Type B pancreatic cell (in vitro differentiated cells): ENCODE results near the gene NCOA4. TPM values are rescaled to one million over a fixed set of nuclear protein-coding genes. Genes with fewer than 3 reads are reported as not detected.
A peak's percentile ranks its signal among the peaks of the same experiment; 100 is the strongest.
"Not testable (repeated sequence)": the region's sequence is repeated elsewhere in the genome, so short reads cannot be mapped to it uniquely, and the experiment has no call there.

Experiments
- DNase-seq: peaks from one replicate; pipeline ENCODE4 v3.0.0; 2021; ENCODE audit warnings: mixed read lengths; ENCODE audit not compliant: unreplicated experiment; ENCODE audit errors: extremely low spot score
- H3K27ac Mint-ChIP-seq: 2 replicates; pipeline ENCODE4 v1.8.0; 2021; ENCODE audit warnings: mild to moderate bottlenecking, mixed read lengths
- H3K27me3 Mint-ChIP-seq: 2 replicates; pipeline ENCODE4 v1.8.0; 2021; ENCODE audit warnings: mixed read lengths
- H3K36me3 Mint-ChIP-seq: 2 replicates; pipeline ENCODE4 v1.8.0; 2021; ENCODE audit warnings: mixed read lengths
- H3K4me1 Mint-ChIP-seq: one replicate; pipeline ENCODE4 v1.8.0; 2021; ENCODE audit warnings: mixed read lengths; ENCODE audit not compliant: unreplicated experiment
- H3K4me3 Mint-ChIP-seq: 2 replicates; pipeline ENCODE4 v1.8.0; 2021; ENCODE audit warnings: mild to moderate bottlenecking, mixed read lengths
- H3K9me3 Mint-ChIP-seq: 2 replicates; pipeline ENCODE4 v1.8.0; 2021; ENCODE audit warnings: mixed read lengths
- total RNA-seq: library from RNA; stranded (reverse); gene quantifications from 2 replicates; pipeline ENCODE4 v1.2.1, GENCODE V29; 2021; ENCODE audit warnings: low replicate concordance

Gene NCOA4
- total RNA-seq, 1 donor from 2014 or later: 105 TPM

GRCh38 chr10:45972813-45973169, 57.6 kb downstream of the NCOA4 start:
- H3K27me3 Mint-ChIP-seq, H3K36me3 Mint-ChIP-seq, DNase-seq, H3K9me3 Mint-ChIP-seq: not testable (repeated sequence)
- Mint-ChIP-seq H3K4me1 (peaks cover 16% of the 10 kb centered on the region), H3K4me3 (peak overlapping the region; percentile 100), H3K27ac (peak overlapping the region; percentile 97)

GRCh38 chr10:45972106-45972812, 58.2 kb downstream of the NCOA4 start, which contains the start of gene TIMM23:
TSS of gene TIMM23 (plus strand) at chr10:45972489. CDS start at chr10:45972625, 136 bp downstream.
- Mint-ChIP-seq H3K27ac (peak within 1 kb of the TSS; percentile 97), H3K4me1 (peaks cover 16% of the 10 kb centered on the region), H3K4me3 (peak within 1 kb of the TSS; percentile 100)
- DNase-seq: peak; percentile 90
- H3K9me3 Mint-ChIP-seq, H3K36me3 Mint-ChIP-seq, H3K27me3 Mint-ChIP-seq: not testable (repeated sequence)

GRCh38 chr10:45971742-45972105, 58.7 kb downstream of the NCOA4 start:
- H3K4me1 Mint-ChIP-seq: peaks cover 16% of the 10 kb centered on the region
- H3K9me3 Mint-ChIP-seq, H3K36me3 Mint-ChIP-seq, DNase-seq, H3K27me3 Mint-ChIP-seq: not testable (repeated sequence)
- H3K4me3 Mint-ChIP-seq: peak overlapping the region; percentile 100
- H3K27ac Mint-ChIP-seq: peak overlapping the region; percentile 97

- Mint-ChIP-seq H3K4me3 (peak overlapping the region; percentile 100), H3K27ac (peak overlapping the region; percentile 97)
- not testable (repeated sequence) for DNase-seq
Measured at GRCh38 chr10:45971019-45971418, 59.4 kb downstream of the NCOA4 start.

GRCh38 chr10:45962686-45963452, 67.6 kb downstream of the NCOA4 start:
- H3K27me3 Mint-ChIP-seq, H3K9me3 Mint-ChIP-seq, DNase-seq, H3K27ac Mint-ChIP-seq, H3K4me1 Mint-ChIP-seq, H3K36me3 Mint-ChIP-seq, H3K4me3 Mint-ChIP-seq: not testable (repeated sequence)

More at GRCh38 chr10:45971019-45971418, 59.4 kb downstream of the NCOA4 start:
- H3K9me3 Mint-ChIP-seq, H3K36me3 Mint-ChIP-seq, H3K27me3 Mint-ChIP-seq: not testable (repeated sequence)
- H3K4me1 Mint-ChIP-seq: peaks cover 16% of the 10 kb centered on the region

- not testable (repeated sequence) for H3K36me3 Mint-ChIP-seq, H3K27me3 Mint-ChIP-seq, H3K9me3 Mint-ChIP-seq, H3K4me3 Mint-ChIP-seq, H3K4me1 Mint-ChIP-seq, DNase-seq
- peak overlapping the region; percentile 72 for H3K27ac Mint-ChIP-seq
Measured at GRCh38 chr10:45957928-45958327, 72.5 kb downstream of the NCOA4 start.

- not testable (repeated sequence) for H3K9me3 Mint-ChIP-seq, H3K36me3 Mint-ChIP-seq, H3K4me1 Mint-ChIP-seq, H3K27me3 Mint-ChIP-seq, H3K4me3 Mint-ChIP-seq, DNase-seq
- H3K27ac Mint-ChIP-seq: peak overlapping the region; percentile 79
Measured at GRCh38 chr10:45956634-45957033, 73.8 kb downstream of the NCOA4 start.

Other genes starting within 250 kb of the NCOA4 start
- 13.5 and 27.0 TPM in 2 replicates for gene AGAP4, start 183.1 kb downstream of the NCOA4 start, total RNA-seq
- 62.0 and 65.0 TPM in 2 replicates for gene TIMM23, start 58.1 kb downstream of the NCOA4 start, total RNA-seq
- 5.6 and 7.7 TPM in 2 replicates for gene MSMB, start 15.6 kb upstream of the NCOA4 start, total RNA-seq